ENCODE data around the gene FAM118B. TPM values are rescaled to one million over a fixed set of nuclear protein-coding genes. Genes with fewer than 3 reads are reported as not detected.

FAM118B gene
- total and polyA plus RNA-seq, 9 donors, result 7.3 to 18.9 (median 12.7) TPM

GRCh38 chr11:126198648-126199047, 12.9 kb upstream of the FAM118B start:
- intact Hi-C loops (cut with DNase I), result no loop called here
- no peak for DNase-seq
- WGBS, 3 donors, result 92 to 94% (median 93%) methylated on average over 5 of the region's 5 CpGs
- Histone ChIP-seq H3K4me3 (no peak overlapping the region), H3K27ac (no peak overlapping the region), H3K36me3 (no peaks in the 10 kb centered on the region), H3K9me3 (no peaks in the 10 kb centered on the region), H3K4me1 (ENCODE audit: insufficient read depth) (no peaks in the 10 kb centered on the region), H3K27me3 (no peaks in the 10 kb centered on the region)
- TF ChIP-seq EP300 (IDR thresholded peaks at IDR 0.05), result no peak
- no peak for TF ChIP-seq POLR2A (IDR thresholded peaks at IDR 0.05)
- TF ChIP-seq, protein P1, sequence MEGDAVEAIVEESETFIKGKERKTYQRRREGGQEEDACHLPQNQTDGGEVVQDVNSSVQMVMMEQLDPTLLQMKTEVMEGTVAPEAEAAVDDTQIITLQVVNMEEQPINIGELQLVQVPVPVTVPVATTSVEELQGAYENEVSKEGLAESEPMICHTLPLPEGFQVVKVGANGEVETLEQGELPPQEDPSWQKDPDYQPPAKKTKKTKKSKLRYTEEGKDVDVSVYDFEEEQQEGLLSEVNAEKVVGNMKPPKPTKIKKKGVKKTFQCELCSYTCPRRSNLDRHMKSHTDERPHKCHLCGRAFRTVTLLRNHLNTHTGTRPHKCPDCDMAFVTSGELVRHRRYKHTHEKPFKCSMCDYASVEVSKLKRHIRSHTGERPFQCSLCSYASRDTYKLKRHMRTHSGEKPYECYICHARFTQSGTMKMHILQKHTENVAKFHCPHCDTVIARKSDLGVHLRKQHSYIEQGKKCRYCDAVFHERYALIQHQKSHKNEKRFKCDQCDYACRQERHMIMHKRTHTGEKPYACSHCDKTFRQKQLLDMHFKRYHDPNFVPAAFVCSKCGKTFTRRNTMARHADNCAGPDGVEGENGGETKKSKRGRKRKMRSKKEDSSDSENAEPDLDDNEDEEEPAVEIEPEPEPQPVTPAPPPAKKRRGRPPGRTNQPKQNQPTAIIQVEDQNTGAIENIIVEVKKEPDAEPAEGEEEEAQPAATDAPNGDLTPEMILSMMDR (IDR thresholded peaks at IDR 0.05), result no peak

DNA sequence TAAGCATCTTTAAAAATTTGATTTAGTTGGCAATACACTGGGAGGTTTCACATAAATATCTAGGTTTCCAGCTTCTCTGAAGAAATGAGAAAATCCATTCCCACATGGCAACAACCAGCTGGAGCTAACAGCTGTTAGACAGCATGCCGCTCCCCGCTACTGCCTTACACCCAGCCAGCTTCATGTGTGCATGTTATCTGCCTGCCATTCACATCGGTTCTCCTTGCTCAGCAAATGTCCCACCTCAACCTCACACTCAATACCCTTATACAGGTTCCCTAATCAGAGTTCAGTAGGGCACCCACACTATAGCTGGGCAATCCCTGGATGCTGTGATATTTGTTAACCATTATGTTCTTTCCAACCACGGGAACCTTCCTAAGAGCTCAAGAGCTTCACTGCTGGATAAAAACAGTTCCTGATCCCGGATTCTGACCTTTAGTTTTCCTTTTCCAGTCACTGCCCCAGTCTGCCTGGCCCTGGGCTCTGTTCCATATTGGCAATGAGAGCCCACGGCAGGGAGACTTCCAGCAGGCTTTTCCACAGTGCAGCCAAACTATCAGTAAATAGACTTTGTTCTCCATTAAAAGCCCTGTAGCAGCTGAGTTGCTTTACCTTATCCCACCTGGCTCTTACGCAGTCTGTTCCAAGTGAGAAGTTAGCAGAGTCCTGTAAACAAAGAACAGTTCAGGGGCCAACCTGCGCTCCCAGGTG, 8.8 kb upstream of the FAM118B start:
- H3K9me3 ChIP-seq, result no peaks in the 10 kb centered on the region
- intact Hi-C loops (cut with DNase I), result no loop called here
- H3K27me3 ChIP-seq, result no peaks in the 10 kb centered on the region
- 66 to 76% (median 66%) methylated on average over 8 of the region's 8 CpGs for WGBS, 3 donors
- no peak overlapping the region for H3K4me3 ChIP-seq
- no peak overlapping the region for H3K27ac ChIP-seq
- no peak for DNase-seq
- TF ChIP-seq EP300 (IDR thresholded peaks at IDR 0.05) (no peak), POLR2A (IDR thresholded peaks at IDR 0.05) (no peak)
- TF ChIP-seq, protein P1 (IDR thresholded peaks at IDR 0.05), result no peak
- H3K36me3 ChIP-seq, result no peaks in the 10 kb centered on the region
- no peaks in the 10 kb centered on the region for H3K4me1 ChIP-seq (ENCODE audit: insufficient read depth)

- Histone ChIP-seq H3K9me3 (no peaks in the 10 kb centered on the region), H3K27ac (no peak overlapping the region), H3K27me3 (no peaks in the 10 kb centered on the region), H3K4me3 (no peak overlapping the region), H3K4me1 (ENCODE audit: insufficient read depth) (no peaks in the 10 kb centered on the region), H3K36me3 (no peaks in the 10 kb centered on the region)
- TF ChIP-seq, protein P1 (IDR thresholded peaks at IDR 0.05), result no peak
- TF ChIP-seq EP300 (IDR thresholded peaks at IDR 0.05) (no peak), POLR2A (IDR thresholded peaks at IDR 0.05) (no peak)
- intact Hi-C loops (cut with DNase I), result no loop called here
- WGBS, 3 donors, result 95 to 98% (median 98%) methylated on average over 14 of the region's 14 CpGs
- DNase-seq, result no peak
Observed at GRCh38 chr11:126205359-126205758, 6.2 kb upstream of the FAM118B start.

DNA sequence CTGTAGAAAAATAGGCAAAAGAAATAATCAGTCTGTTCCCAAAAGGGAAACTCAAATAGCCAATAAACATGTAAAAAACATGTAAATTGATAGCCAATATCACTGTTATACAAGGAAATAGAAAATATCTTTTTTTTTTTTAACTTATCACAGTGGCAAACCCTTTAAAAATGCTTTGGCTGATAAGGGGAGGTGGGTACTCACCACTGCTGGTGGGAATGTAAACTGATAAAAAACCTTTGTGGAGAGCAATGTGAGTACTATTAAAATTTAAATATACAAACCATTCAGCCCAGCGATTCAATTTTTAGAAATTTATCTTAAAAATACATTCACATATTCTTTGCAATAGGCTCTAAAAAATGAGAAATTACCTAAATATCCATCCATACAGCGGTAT, 3.7 kb upstream of the FAM118B start:
- peaks cover 3% of the 10 kb centered on the region for H3K4me1 ChIP-seq (ENCODE audit: insufficient read depth)
- WGBS, 3 donors, result 95 to 97% (median 95%) methylated on average over 2 of the region's 2 CpGs
- no peak for DNase-seq
- H3K27me3 ChIP-seq, result no peaks in the 10 kb centered on the region
- H3K27ac ChIP-seq, result no peak overlapping the region
- H3K9me3 ChIP-seq, result no peaks in the 10 kb centered on the region
- H3K4me3 ChIP-seq, result no peak overlapping the region
- TF ChIP-seq, protein P1 (IDR thresholded peaks at IDR 0.05), result no peak
- TF ChIP-seq POLR2A (IDR thresholded peaks at IDR 0.05) (no peak), EP300 (IDR thresholded peaks at IDR 0.05) (no peak)
- intact Hi-C loops (cut with DNase I), result no loop called here
- H3K36me3 ChIP-seq, result no peaks in the 10 kb centered on the region
